Upper lobe of left lung (tissue), 4 donors: Measurements from ENCODE around the gene NRIP2.

Experiments used
- POLR2A ChIP-seq, 4 donors: fragments of 450-650 bp; IDR thresholded peaks; one replicate each; pipeline ENCODE4 v1.5.1; 2016 to 2017; ENCODE audit warnings: antibody characterized with exemption in 4 of 4, mild to moderate bottlenecking in 2 of 4
- POLR2AphosphoS5 ChIP-seq, 2 donors: sonication (generic); formaldehyde crosslinking; IDR thresholded peaks; one replicate each; pipeline ENCODE4 v1.5.1; 2017; ENCODE audit warnings: antibody characterized with exemption in 2 of 2
- TF ChIP-seq, protein P1 (sequence below), 6 experiments: fragments of 450-650 bp in 4 of 6; fragments of 200-600 bp in 2 of 6; sonication (generic) in 2 of 6; IDR thresholded peaks; one replicate each; pipeline ENCODE4 v1.5.1; 2016 to 2019; ENCODE audit warnings: antibody characterized with exemption in 6 of 6

DNA sequence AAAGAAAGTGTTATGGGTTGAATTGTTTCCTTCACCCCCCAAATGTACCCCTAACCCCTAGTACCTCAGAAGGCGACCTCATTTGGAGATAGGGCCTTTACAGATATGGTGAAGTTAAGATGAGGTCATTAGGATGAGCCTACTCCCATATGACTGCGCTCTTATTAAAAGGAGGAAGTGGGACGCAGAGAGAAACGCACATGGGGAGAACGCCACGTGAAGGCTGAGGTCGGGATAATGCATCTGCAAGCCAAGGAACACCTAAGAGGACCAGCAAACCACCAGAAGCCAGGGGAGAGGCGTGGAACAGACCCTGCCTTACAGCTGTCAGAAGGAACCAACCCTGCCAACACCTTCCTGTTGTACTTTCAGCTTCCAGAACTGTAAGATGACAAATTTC is 1.7 kb upstream of the NRIP2 start:
- no peak for TF ChIP-seq POLR2AphosphoS5 (IDR thresholded peaks at IDR 0.05)
- TF ChIP-seq, protein P1, sequence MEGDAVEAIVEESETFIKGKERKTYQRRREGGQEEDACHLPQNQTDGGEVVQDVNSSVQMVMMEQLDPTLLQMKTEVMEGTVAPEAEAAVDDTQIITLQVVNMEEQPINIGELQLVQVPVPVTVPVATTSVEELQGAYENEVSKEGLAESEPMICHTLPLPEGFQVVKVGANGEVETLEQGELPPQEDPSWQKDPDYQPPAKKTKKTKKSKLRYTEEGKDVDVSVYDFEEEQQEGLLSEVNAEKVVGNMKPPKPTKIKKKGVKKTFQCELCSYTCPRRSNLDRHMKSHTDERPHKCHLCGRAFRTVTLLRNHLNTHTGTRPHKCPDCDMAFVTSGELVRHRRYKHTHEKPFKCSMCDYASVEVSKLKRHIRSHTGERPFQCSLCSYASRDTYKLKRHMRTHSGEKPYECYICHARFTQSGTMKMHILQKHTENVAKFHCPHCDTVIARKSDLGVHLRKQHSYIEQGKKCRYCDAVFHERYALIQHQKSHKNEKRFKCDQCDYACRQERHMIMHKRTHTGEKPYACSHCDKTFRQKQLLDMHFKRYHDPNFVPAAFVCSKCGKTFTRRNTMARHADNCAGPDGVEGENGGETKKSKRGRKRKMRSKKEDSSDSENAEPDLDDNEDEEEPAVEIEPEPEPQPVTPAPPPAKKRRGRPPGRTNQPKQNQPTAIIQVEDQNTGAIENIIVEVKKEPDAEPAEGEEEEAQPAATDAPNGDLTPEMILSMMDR (IDR thresholded peaks at IDR 0.05) = no peak
- no peak for TF ChIP-seq POLR2A (IDR thresholded peaks at IDR 0.05)
